ENCODE data around the gene DISC1. TPM values are rescaled to one million over a fixed set of nuclear protein-coding genes. Genes with fewer than 3 reads are reported as not detected.

DISC1 gene
- total RNA-seq, 3 donors from 2014 or later, result 4.8 to 11.3 (median 8.9) TPM

DNA sequence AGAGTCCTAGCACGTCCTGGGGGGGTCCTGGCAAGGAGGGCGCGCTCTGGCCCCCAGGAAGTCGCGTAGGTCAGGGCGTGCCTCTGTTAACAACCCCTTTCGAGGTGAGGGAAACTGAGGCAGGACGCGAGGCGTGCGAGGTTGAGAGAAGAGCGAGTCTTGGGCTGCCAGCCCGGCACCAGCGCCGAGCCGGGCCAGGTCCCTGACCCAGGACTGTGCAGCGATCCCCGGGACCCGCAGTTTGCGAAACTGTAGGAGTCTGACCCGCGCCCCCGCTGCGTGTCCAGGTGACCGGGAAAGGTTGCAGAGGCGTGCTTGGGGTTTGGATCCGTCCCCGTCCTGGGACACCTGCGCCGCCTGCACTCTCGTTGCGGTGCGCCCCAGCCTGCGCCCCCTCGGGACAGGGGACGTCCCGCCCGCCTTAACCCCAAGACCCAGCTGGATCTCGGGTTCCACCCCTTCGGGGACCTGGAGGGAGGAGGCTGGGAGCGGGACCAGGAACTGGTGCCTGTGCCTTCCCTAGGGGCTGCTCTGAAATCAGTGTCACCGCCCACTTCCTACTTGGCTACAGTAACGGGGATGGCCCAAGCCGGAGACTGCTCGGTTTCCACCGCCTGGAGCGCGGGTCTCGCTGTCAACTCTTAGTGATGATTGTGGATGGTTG lies 493 bp downstream of the DISC1 start:
- TF ChIP-seq, protein P1, sequence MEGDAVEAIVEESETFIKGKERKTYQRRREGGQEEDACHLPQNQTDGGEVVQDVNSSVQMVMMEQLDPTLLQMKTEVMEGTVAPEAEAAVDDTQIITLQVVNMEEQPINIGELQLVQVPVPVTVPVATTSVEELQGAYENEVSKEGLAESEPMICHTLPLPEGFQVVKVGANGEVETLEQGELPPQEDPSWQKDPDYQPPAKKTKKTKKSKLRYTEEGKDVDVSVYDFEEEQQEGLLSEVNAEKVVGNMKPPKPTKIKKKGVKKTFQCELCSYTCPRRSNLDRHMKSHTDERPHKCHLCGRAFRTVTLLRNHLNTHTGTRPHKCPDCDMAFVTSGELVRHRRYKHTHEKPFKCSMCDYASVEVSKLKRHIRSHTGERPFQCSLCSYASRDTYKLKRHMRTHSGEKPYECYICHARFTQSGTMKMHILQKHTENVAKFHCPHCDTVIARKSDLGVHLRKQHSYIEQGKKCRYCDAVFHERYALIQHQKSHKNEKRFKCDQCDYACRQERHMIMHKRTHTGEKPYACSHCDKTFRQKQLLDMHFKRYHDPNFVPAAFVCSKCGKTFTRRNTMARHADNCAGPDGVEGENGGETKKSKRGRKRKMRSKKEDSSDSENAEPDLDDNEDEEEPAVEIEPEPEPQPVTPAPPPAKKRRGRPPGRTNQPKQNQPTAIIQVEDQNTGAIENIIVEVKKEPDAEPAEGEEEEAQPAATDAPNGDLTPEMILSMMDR (IDR thresholded peaks at IDR 0.05), result no peak
- ATAC-seq (peak; percentile 75), DNase-seq (peak; percentile 68 to 81 (median 71))
- Histone ChIP-seq H3K4me3 (peak overlapping the region; percentile 52), H3K36me3 (ENCODE audit: low read depth) (no peaks in the 10 kb centered on the region), H3K9me3 (no peaks in the 10 kb centered on the region), H3K4me1 (ENCODE audit: low read depth) (peaks cover 7% of the 10 kb centered on the region)
- intact Hi-C loops (cut with DNase I, micrococcal nuclease), result no loop called here

DNA sequence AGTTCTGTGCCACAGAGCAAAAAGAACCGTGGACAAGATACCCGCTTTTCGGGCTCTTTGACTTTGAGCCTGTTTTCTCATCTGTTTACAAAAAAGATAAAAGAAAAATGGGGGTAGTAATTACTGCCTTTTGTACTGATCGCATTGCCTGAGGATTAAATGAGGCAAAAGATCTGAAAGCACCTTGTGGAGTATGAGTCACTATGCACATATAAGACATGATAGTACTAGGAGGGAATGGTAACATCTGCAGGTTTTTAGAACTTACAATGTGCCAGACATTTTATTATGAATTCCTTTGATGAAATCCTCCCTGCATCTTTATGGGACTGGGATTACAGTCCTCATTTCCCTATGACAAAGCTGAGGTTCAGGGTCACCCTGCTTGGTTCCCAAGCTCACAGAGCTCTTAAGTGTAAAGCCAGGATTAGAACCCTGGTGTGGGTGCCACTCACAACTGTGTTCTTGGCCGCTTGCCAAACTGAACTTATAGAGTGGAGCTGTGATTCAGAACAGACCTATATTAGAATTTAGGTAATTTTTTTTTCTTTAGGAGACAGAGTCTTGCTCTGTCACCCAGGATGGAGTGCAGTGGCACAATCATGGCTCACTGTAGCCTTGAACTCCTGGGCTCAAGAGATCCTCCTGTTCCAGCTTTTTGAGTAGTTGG lies 1.8 kb downstream of the DISC1 start:
- DNase-seq (no peak), ATAC-seq (no peak)
- intact Hi-C loops (cut with DNase I, micrococcal nuclease), result no loop called here
- Histone ChIP-seq H3K36me3 (ENCODE audit: low read depth) (no peaks in the 10 kb centered on the region), H3K4me1 (ENCODE audit: low read depth) (peaks cover 8% of the 10 kb centered on the region), H3K9me3 (no peaks in the 10 kb centered on the region), H3K4me3 (no peak overlapping the region)
- TF ChIP-seq, protein P1 (IDR thresholded peaks at IDR 0.05), result no peak

DNA sequence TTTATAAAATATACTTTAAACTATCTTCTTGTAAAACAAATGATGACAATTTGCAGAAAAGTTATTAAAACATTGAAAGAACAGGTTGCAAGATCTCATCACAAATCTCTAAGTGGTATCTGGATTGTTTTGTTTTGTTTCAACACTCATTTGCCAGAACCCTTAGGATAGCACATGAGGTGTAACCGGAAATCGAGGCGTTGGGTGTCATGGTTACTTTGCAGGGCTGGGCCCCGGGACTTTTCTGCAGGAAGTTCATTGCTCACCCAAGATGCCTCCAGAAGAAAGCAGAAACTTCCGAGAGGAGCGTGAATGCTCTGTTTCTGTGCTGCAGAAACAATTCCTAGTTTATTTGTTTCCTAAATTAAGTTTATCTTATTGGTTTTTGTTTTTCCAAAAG lies 2.5 kb downstream of the DISC1 start:
- intact Hi-C loops (cut with DNase I, micrococcal nuclease), result no loop called here
- H3K36me3 ChIP-seq (ENCODE audit: low read depth), result no peaks in the 10 kb centered on the region
- DNase-seq (peak; percentile 60 to 63 (median 62)), ATAC-seq (peak; percentile 50)
- no peak overlapping the region for H3K4me3 ChIP-seq
- peaks cover 8% of the 10 kb centered on the region for H3K4me1 ChIP-seq (ENCODE audit: low read depth)
- H3K9me3 ChIP-seq, result no peaks in the 10 kb centered on the region
- TF ChIP-seq, protein P1 (IDR thresholded peaks at IDR 0.05), result no peak

DNA sequence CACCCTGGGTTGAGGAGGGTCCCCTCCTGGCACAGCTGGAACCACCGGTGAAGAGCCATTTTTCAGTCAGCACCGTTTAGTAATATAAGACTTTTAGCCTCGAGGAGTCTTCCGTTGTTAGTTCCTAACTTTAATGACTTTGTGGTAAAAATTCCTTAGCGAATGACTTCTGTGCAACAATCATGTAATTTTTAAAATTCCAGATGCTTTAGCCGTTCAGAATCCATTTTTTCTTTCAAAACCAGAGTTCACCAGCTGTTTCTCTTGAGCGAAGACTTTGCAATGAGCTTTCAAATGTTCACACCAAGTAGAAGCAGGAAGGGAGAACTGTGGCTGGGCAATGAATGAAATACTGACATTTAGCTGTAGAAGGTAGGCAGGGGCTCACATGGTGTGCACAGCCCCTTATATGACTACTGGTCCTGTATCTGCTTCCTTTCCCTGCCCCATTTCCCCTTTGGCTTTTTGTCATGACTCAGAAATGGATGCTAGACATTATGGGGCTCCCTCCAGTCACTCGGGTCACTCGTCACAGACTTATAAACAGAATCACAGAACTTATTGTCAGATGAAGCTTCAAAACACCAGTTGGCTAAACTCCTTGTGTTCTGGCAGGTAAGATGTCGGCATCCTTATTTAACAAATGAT lies 4.1 kb downstream of the DISC1 start:
- DNase-seq (no peak), ATAC-seq (no peak)
- intact Hi-C loops (cut with DNase I, micrococcal nuclease), result no loop called here
- peaks cover 8% of the 10 kb centered on the region for H3K4me1 ChIP-seq (ENCODE audit: low read depth)
- no peaks in the 10 kb centered on the region for H3K9me3 ChIP-seq
- TF ChIP-seq, protein P1 (IDR thresholded peaks at IDR 0.05), result no peak
- H3K4me3 ChIP-seq, result no peak overlapping the region
- no peaks in the 10 kb centered on the region for H3K36me3 ChIP-seq (ENCODE audit: low read depth)

DNA sequence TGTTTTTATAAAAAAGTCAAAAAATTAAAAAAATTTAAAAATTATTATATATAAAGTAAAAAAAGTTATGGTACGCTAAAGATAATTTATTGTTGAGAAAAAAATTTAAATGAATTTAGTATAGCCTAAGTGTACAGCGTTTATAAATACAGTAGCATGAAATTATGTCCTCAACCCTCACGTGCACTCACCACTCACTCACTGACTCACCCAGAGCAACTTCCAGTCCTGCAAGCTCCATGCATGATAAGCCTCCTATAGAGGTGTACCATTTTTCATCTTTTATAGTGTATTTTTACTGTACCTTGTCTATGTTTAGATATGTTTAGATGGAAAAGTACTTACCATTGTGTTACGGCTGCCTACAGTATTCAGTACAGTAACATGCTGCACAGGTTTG lies 5.1 kb downstream of the DISC1 start:
- DNase-seq (no peak), ATAC-seq (no peak)
- intact Hi-C loops (cut with DNase I, micrococcal nuclease), result no loop called here

More for the DNA sequence above, 5.1 kb downstream of the DISC1 start:
- no peaks in the 10 kb centered on the region for H3K36me3 ChIP-seq (ENCODE audit: low read depth)
- peaks cover 5% of the 10 kb centered on the region for H3K4me1 ChIP-seq (ENCODE audit: low read depth)
- no peak overlapping the region for H3K4me3 ChIP-seq
- TF ChIP-seq, protein P1 (IDR thresholded peaks at IDR 0.05), result no peak
- H3K9me3 ChIP-seq, result no peaks in the 10 kb centered on the region
